ENCODE data around the gene TIFAB.

Gene TIFAB

DNA sequence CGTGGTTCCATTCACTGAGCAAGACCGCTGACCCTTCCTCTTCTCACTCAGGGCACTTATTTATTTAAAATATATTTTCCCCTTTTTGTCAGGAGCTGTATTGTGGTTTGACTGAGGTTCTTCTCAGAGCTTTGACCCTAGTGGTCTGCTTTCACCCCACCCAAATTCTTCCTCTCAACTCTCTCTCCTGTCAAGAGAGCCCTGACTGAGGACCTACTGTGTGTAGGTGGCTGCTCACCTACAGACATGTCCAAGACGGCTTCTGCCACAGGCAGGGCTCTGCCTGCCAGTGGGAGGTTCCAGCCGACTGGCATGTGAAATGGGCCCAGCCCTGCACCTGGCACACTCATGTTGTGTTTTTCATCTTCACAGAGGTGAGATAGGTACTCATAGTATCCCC, 10.2 kb downstream of the TIFAB start:
- DNase-seq: no peak

- peak in 3 of 4 experiments; percentile 63 to 76 (median 64) for DNase-seq
These were observed 10.8 kb downstream of the TIFAB start for GRCh38 chr5:135441350-135441831.

DNA sequence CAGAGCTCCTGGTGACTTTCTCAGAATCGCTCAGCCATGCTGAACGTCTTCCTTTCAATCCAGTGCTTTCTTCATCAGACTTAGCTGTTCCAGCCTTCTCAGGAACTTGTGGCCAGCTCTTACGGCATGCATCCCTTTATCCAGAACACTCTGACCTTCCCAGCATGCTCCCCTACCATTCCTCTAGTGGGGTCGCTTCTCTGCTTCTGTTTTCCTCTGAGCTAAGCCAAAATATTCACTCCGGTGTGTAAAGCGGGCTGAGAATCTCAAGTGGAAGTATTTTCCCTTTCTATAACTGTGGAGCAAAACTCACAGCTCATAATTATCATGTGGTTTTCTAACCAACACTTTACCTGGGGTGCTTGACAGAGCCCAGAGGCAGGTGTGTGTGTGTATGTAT, 11.2 kb downstream of the TIFAB start:
- DNase-seq: no peak

- peak in 2 of 4 experiments; percentile 43 to 49 for DNase-seq
These were observed 12.6 kb downstream of the TIFAB start for GRCh38 chr5:135439231-135440205.

- no peak for DNase-seq
These were observed 13.4 kb downstream of the TIFAB start for GRCh38 chr5:135438636-135439221.

DNA sequence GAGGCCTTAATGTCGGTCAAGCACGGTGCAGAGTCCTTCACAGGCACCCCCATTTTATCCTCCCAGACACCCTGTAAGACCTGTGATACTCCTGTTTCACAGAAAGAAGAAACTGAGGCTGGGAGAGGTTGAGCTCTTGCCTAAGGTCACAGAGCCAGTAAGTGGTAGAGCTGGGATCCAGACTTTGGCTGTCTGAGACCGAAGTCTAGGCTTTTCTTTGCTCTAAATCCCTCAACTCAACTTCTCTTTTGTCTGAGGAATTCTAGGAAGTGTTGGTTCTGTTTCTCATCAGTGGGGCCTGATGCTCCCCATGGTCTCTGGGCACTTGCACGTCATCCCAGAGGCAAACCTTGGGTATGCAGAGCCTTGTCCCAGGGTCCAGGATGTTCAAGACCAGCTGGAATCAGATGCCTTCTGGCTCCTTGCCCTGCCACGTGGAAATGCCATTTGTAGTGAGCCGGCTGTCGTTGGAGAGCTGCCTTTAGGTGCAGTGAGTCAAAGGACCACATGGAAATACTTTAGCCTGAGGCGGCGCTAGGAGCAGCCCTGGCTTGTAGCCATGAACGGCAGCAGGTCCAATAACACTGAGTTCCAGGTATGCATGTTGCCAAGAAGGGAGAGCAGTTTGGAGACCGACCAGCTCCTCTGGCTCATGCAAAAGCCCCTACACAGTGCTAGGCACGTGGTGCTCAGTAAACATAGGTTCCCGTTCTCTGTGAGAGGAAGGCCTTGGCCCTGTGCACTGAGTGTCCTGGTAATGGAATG, 14.2 kb downstream of the TIFAB start:
- DNase-seq: peak; percentile 64 to 76 (median 74)

- DNase-seq: peak; percentile 69 to 88 (median 77)
These were observed 14.7 kb downstream of the TIFAB start for GRCh38 chr5:135437422-135437795.

DNA sequence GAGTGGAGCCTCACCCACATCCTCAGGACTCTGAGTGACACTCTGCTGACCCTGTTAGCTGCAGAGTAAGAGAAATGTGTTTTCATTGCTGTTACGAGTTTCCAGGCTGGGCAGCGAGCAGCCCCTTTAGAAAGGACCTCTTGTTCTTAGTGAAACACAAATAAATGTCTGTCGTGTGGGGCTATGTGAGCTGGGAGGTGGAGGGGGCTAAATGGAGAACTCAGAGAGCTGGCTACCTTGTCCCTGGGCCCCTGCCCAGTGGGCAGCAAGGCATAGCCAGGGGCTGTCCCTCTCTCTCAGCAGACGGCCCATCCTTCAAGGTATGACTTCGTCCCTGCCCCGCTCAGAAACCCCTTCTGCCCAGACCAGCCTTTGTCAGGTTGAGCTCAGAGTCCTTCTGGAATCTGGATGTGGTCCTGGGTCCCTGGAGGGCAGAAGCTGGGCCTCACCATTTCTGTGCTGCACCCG, 15.2 kb downstream of the TIFAB start:
- DNase-seq: no peak

DNA sequence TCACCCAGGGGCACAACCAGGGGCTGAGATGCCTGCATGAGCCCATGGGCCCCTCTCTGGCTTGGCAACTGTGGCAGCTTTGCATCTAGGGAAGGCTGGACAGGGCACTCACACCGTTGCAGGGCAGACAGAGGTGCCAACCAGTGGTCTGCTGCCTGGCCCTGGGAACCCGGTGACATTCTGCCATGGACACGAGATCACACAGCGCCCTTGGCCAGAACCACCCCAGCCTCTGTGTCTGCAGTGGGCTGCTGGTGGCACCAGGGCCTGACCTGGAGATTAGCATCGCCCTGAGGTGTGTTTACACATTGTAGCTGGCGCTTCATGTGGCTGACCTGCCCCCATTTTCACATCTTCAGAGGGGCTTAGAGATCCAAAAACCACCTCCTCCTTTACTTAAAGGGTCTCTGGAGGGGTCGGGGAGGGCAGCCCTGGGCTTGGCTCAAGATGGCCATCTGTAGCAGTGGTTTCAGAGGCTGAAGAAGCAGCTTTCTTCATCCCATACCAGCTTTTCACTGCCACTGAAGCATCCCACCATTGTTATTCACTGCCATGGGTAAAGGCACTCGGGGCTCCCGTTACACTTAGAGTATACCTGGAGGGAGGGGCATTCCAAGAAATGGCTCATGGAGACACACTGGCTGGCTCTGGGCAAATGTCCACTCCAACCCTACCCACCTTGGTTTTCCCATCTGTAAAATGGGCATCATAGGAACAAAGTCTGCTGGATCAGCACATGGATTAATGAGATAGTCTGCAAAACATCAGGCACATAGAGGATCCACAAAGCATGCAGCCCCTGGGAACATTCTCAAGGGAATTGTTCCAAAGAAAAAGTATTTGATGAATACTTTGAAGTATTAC, 16.5 kb downstream of the TIFAB start:
- no peak for DNase-seq

- no peak for DNase-seq
These were observed 17.3 kb downstream of the TIFAB start for GRCh38 chr5:135434591-135435466.

DNA sequence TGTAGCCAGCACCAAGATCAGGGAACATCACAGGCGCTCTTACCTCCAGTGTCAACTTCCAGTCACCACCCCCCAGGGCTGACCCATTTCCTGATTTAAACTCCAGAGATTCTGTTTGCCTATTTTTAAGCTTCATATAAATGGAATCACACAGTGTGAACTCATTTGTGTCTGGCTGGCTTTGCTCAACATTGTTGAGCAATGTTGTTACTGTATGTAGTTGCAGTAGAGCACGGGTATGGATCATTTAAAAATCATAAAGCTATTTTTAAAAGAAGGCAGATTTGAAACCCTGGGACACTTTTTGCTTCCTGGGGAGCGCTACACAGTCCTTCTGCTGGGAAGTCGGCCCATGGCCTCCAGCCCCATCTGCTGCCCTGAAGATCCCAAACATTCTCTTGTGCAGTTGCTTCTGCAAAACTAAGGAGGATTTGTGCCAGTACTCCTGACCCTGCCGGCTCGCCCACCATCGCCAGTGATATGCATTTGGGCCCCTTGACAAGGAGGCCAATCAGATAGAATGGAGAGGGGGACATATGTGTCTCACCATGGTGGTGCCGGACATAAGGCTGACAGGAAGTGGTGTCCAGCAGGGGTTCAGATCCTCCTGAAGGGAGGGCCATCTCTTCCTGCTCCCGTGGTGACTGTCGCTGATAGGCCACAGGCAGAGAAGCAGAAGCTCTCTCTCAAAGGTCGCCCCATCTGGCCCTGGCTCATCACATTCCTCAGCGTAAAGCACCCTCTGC, 18.3 kb downstream of the TIFAB start:
- peak; percentile 78 to 91 (median 86) for DNase-seq

- no peak for DNase-seq
These were observed 20.0 kb downstream of the TIFAB start for GRCh38 chr5:135432113-135432512.

GRCh38 chr5:135430135-135430437, 22.1 kb downstream of the TIFAB start:
- DNase-seq: no peak

DNA sequence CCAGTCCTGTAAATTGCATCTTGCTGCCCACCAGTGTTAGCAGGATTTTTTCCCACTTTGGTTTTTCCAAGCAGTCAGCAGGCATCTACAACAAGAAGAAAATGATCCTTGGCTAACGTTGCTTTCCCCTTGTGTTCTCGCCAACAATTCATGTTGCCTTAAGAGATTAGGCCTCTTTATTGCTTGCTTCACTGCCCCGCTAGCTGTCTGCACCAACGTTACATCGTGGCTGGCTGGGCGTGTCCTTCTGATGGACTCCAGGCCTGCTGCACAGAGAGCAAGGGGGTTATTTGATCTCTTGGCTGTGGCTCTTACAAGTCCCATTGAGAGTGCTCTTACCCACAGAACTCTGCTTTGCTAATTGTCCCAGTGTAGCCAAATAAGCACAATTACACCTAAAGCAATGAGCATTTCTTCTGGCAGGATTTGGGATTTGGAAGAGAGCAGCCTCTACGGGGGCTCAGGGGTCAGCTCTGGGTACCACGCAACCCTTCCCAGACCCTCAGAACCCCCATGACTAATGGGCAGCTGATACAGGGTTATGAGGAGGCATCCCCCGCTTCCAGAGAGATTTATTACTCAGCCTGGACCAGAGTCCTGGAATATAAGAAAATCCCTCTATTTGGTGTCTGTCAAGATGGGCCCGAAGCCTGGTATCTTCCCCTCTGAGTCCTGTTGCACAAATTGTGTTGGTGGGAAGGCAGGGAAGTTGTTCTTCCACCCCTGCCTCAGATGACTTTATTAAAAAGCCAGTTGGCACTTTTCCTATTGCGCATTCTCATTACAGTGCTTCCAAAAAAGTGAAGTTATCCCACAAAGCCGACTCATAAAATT, 22.6 kb downstream of the TIFAB start:
- peak in 3 of 4 experiments; percentile 70 to 81 (median 71) for DNase-seq

GRCh38 chr5:135428586-135428985, 23.6 kb downstream of the TIFAB start:
- peak in 1 of 4 experiments; percentile 44 for DNase-seq

- DNase-seq: peak in 3 of 4 experiments; percentile 57 to 79 (median 64)
These were observed 25.8 kb downstream of the TIFAB start for GRCh38 chr5:135426102-135427082.

DNA sequence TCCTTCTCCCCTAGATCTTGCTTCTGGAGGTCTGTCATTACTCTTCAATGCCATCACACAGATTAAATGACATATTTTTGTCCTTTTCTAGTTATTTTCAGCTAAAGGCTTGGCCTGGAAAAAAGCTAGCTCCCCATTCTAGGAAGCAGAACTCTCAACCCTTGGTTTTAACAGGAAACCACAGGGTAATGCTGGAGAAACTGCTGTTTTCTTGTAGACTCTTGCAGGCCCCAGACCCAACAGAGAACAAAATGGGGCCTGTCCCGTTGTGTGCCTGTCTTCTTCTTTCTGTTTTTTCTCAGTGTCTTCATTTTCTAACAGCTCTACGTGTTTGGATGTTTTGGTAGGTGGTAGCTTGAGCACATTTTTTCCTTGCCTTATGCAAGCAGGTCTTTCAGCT, 26.5 kb downstream of the TIFAB start:
- DNase-seq: peak in 3 of 4 experiments; percentile 53 to 77 (median 60)

GRCh38 chr5:135423846-135424168, 28.3 kb downstream of the TIFAB start:
- DNase-seq: no peak
